ENCODE measurements around the gene NAA38. TPM values are rescaled to one million over a fixed set of nuclear protein-coding genes. Genes with fewer than 3 reads are reported as not detected.

NAA38 gene
- total and polyA plus RNA-seq, 2 donors (not counting 1 experiment from before 2014, with no cell fraction given): 20.0 to 80.5 TPM

- 84% methylated on average over 13 of the region's 14 CpGs for WGBS (ENCODE audit: insufficient coverage)
- H3K4me3 ChIP-seq (ENCODE audit: control extremely low read depth in 1 of 5, extremely low read depth in 1 of 5, insufficient read depth in 1 of 5, low read depth in 2 of 5, low read length in 4 of 5): no peak overlapping the region
- H2AFZ ChIP-seq (ENCODE audit: insufficient read depth, low read depth, low read length, poor library complexity, severe bottlenecking): no peak overlapping the region
- DNase-seq (no peak), ATAC-seq (ENCODE audit: low read depth) (no peak)
- H3K9me3 ChIP-seq (ENCODE audit: control extremely low read depth in 1 of 3, control insufficient read depth in 2 of 3, insufficient read depth in 1 of 3, low read length in 2 of 3): no peaks in the 10 kb centered on the region
- H3K27me3 Mint-ChIP-seq: peaks cover 16% of the 10 kb centered on the region
- no peak overlapping the region for H3K4me3 Mint-ChIP-seq
- POLR2A ChIA-PET: interaction anchor here (1.0 kb wide), 1 partner anchor 11 kb away, joined by 3 read pairs; no protein-coding TSS in a partner anchor
- no peaks in the 10 kb centered on the region for H3K27me3 ChIP-seq (replicated peaks in 1 of 4; ENCODE audit: control extremely low read depth in 1 of 4, control insufficient read depth in 3 of 4, insufficient read depth in 4 of 4, low read length in 3 of 4)
- CTCF ChIA-PET: interaction anchor here (0.9 to 3.0 kb wide), 14 partner anchors 10 to 235 kb away, joined by 3 to 17 read pairs (median 6); no protein-coding TSS in a partner anchor
- no peaks in the 10 kb centered on the region for H3K36me3 ChIP-seq (replicated peaks in 1 of 2; ENCODE audit: control extremely low read depth in 1 of 2, control insufficient read depth in 1 of 2, extremely low read depth in 1 of 2, insufficient read depth in 2 of 2, low read length in 1 of 2)
- no peak overlapping the region for H3K27ac Mint-ChIP-seq
- no peaks in the 10 kb centered on the region for H3K79me2 ChIP-seq (ENCODE audit: control insufficient read depth, insufficient read depth, low read length)
- H3K27ac ChIP-seq (ENCODE audit: low read length in 2 of 2): no peak overlapping the region
- TF ChIP-seq EZH2 (IDR thresholded peaks at IDR 0.05; ENCODE audit: borderline replicate concordance, insufficient read depth, low read depth, low read length, poor library complexity, severe bottlenecking) (no peak), CTCF (IDR thresholded peaks at IDR 0.05) (no peak)
- intact Hi-C loops (cut with micrococcal nuclease): loop anchor here (1.0 kb wide), 5 partner anchors 12 to 235 kb away; partner anchors contain the start of gene KDM6B
- no peaks in the 10 kb centered on the region for H3K9me3 Mint-ChIP-seq (ENCODE audit: insufficient read depth)
- H3K4me1 Mint-ChIP-seq: no peaks in the 10 kb centered on the region
- H3K4me1 ChIP-seq (ENCODE audit: control insufficient read depth in 2 of 2, insufficient read depth in 2 of 2, low read length in 2 of 2): no peaks in the 10 kb centered on the region
- no peaks in the 10 kb centered on the region for H4K20me1 ChIP-seq (ENCODE audit: control insufficient read depth, insufficient read depth, low read length, poor library complexity, severe bottlenecking)
- no peak overlapping the region for H3K9ac ChIP-seq (ENCODE audit: low read length)
- no peak overlapping the region for H3K4me2 ChIP-seq (replicated peaks; ENCODE audit: low read depth, low read length, poor library complexity, severe bottlenecking)
Measured at GRCh38 chr17:7822126-7822525, 35.2 kb downstream of the NAA38 start.

- Histone ChIP-seq H3K4me1 (ENCODE audit: control insufficient read depth in 2 of 2, insufficient read depth in 2 of 2, low read length in 2 of 2) (no peaks in the 10 kb centered on the region), H3K4me2 (replicated peaks; ENCODE audit: low read depth, low read length, poor library complexity, severe bottlenecking) (no peak overlapping the region), H3K79me2 (ENCODE audit: control insufficient read depth, insufficient read depth, low read length) (no peaks in the 10 kb centered on the region), H3K9me3 (ENCODE audit: control extremely low read depth in 1 of 3, control insufficient read depth in 2 of 3, insufficient read depth in 1 of 3, low read length in 2 of 3) (no peaks in the 10 kb centered on the region), H3K36me3 (replicated peaks in 1 of 2; ENCODE audit: control extremely low read depth in 1 of 2, control insufficient read depth in 1 of 2, extremely low read depth in 1 of 2, insufficient read depth in 2 of 2, low read length in 1 of 2) (no peaks in the 10 kb centered on the region), H3K4me3 (ENCODE audit: control extremely low read depth in 1 of 5, extremely low read depth in 1 of 5, insufficient read depth in 1 of 5, low read depth in 2 of 5, low read length in 4 of 5) (no peak overlapping the region), H3K27ac (ENCODE audit: low read length in 2 of 2) (no peak overlapping the region), H4K20me1 (ENCODE audit: control insufficient read depth, insufficient read depth, low read length, poor library complexity, severe bottlenecking) (no peaks in the 10 kb centered on the region), H3K9ac (ENCODE audit: low read length) (no peak overlapping the region), H3K27me3 (replicated peaks in 1 of 4; ENCODE audit: control extremely low read depth in 1 of 4, control insufficient read depth in 3 of 4, insufficient read depth in 4 of 4, low read length in 3 of 4) (no peaks in the 10 kb centered on the region), H2AFZ (ENCODE audit: insufficient read depth, low read depth, low read length, poor library complexity, severe bottlenecking) (no peak overlapping the region)
- Mint-ChIP-seq H3K9me3 (ENCODE audit: insufficient read depth) (no peaks in the 10 kb centered on the region), H3K27me3 (peaks cover 15% of the 10 kb centered on the region), H3K4me1 (no peaks in the 10 kb centered on the region), H3K4me3 (no peak overlapping the region), H3K27ac (no peak overlapping the region)
- ATAC-seq (ENCODE audit: low read depth): no peak
- ChIA-PET POLR2A (no interaction called here), CTCF (interaction anchor here (0.9 to 3.0 kb wide), 11 partner anchors 13 to 236 kb away, joined by 3 to 17 read pairs (median 4); no protein-coding TSS in a partner anchor)
- intact Hi-C loops (cut with micrococcal nuclease): no loop called here
- TF ChIP-seq EZH2 (IDR thresholded peaks at IDR 0.05; ENCODE audit: borderline replicate concordance, insufficient read depth, low read depth, low read length, poor library complexity, severe bottlenecking) (no peak), CTCF (IDR thresholded peaks at IDR 0.05) (no peak)
- 89% methylated on average over 5 of the region's 5 CpGs for WGBS (ENCODE audit: insufficient coverage)
- no peak for DNase-seq
Measured at GRCh38 chr17:7820231-7820630, 37.1 kb downstream of the NAA38 start.

Measured in B cell (primary cell).